Globus pallidus (tissue), 1 donor: ENCODE measurements around the gene ADORA2A.

ENCODE experiments used
- DNase-seq: peaks from one replicate; pipeline ENCODE4 v3.0.0-alpha.2; 2015; ENCODE audit warnings: low spot score

ADORA2A gene

GRCh38 chr22:24453853-24454252 lies 26.5 kb downstream of the ADORA2A start:
- no peak for DNase-seq

DNA sequence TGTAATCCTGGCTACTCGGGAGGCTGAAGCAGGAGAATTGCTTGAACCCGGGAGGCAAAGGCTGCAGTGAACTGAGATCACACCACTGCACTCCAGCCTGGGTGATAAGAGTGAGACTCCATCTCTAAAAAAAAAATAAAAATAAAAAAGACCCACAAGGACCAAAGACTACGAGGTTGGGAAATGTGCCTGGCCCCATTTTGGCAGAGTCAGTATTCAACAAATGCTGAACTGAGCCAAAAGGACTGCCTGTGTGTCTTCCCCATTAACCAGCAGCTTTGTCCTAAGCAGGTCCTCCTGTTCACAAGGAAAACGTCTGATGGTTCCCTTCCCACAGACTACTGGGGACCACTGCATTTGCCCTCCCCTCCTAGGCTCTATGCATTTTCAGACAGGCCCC lies 27.6 kb downstream of the ADORA2A start:
- no peak for DNase-seq

DNA sequence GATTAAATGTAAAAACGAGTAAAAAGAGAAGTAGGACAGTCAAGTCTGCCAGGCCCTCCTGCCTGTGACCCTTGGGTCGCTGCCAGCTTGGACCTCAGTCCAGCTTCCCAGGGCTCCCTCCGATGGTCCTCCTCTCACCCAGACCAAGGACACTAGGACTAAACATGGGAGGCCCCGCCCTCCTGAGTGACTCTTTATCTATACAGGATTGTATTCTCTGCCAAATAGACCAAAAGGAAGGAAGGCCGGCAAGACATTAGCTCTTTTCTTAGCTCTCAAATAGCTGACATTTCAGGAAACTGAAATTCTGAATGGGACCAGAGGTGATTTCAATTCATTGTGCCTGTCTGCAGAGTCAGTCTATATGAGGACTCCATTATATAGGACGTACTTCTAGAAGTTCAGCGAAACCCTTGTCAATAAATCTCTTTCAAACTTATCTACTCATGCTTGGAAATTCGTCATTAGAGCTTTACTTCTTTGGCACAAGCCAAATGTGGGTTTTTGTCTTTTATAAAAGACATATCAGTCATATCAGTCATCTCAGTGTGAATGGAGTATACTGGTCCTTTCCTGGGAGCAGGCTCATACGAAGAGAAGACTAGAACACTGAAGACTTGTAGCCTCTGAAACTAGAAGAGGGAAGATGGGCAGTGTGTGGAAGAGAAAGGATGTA lies 28.5 kb downstream of the ADORA2A start:
- no peak for DNase-seq

GRCh38 chr22:24457894-24458420 lies 30.6 kb downstream of the ADORA2A start:
- no peak for DNase-seq

- DNase-seq, result no peak
Measured at GRCh38 chr22:24459911-24460310, 32.5 kb downstream of the ADORA2A start.

- DNase-seq, result no peak
Measured at GRCh38 chr22:24460418-24461089, 33.2 kb downstream of the ADORA2A start.

DNA sequence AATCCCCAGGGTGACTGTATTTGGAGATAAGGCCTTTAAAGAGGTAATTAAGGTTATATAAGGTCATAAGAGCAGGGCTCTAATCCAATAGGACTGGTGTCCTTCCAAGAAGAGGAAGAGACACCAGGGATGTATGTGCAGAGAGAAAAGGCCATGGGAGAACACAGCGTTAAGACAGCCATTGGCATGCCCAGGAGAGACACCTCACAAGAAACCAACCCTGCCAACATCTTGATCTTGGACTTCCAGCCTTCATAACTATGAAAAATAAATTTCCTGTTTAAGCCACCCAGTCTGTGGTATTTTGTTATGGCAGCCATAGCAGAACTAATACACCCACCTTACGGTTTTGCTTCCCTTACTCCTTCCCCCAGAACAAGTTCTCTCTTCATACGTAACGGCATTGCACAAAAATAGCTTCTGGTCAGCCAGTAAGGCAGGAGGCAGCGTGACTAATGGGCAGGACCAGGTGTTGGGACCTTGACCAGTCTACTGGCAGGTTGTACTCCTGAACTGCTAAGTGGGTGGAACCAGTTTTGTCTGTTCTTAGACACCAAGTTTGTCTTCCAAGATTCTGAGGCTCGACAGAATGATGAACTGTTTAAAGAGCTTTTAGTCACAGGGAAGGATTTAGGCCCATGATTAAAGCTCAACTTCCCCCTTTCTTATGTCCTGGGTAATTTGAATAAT lies 35.8 kb downstream of the ADORA2A start:
- DNase-seq, result no peak

- no peak for DNase-seq
Measured at GRCh38 chr22:24465566-24465965, 38.2 kb downstream of the ADORA2A start.

- no peak for DNase-seq
Measured at GRCh38 chr22:24465975-24466374, 38.6 kb downstream of the ADORA2A start.

- peak; percentile 33 for DNase-seq
Measured at GRCh38 chr22:24466716-24467328, 39.4 kb downstream of the ADORA2A start.

- DNase-seq, result no peak
Measured at GRCh38 chr22:24467340-24467739, 39.9 kb downstream of the ADORA2A start.

DNA sequence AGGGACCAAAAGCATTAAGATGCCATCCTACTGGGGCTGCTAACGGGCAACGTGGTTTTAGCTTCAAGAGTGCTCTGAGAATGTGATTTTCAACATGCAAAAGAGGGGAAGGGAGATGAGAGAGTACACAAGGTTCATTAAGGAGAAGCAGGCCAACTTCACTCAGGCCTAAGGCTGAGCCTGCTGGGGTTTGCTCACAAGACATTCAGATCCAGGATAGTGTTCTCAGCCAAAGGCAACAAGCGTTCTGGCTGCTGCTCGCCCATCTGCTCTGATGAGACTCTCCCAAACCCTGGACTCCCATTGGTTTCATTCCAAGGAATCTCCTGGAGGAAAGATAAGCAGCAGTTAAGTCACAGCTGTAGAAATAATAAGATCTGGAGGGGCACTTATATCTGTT lies 44.2 kb downstream of the ADORA2A start:
- no peak for DNase-seq

- DNase-seq, result no peak
Measured at GRCh38 chr22:24473284-24473683, 45.9 kb downstream of the ADORA2A start.

GRCh38 chr22:24474221-24474620 lies 46.8 kb downstream of the ADORA2A start:
- no peak for DNase-seq

GRCh38 chr22:24474649-24475255 lies 47.4 kb downstream of the ADORA2A start:
- no peak for DNase-seq

DNA sequence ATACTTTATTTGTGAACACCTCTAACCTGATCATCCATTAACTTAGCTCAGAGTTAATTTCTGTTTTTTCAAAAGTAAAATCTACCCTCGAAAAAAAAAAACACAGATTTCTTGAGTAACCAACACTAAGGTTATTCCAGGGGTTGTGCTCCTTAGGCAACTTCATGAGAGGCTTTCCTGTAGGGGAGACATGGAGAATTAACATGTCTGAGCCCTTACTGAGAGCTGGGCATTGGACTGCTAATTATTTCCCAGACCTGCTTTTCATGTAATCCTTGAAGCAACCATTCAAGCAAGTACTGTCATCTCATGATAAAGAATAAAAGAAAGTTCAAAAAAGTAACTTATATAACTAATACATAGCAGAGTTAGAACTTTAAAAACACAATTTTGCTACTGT lies 54.2 kb downstream of the ADORA2A start:
- no peak for DNase-seq

GRCh38 chr22:24482575-24482974 lies 55.2 kb downstream of the ADORA2A start:
- no peak for DNase-seq

- DNase-seq, result no peak
Measured at GRCh38 chr22:24482998-24483397, 55.6 kb downstream of the ADORA2A start.

- no peak for DNase-seq
Measured at GRCh38 chr22:24483976-24484545, 56.7 kb downstream of the ADORA2A start.

- no peak for DNase-seq
Measured at GRCh38 chr22:24485170-24485569, 57.8 kb downstream of the ADORA2A start.

- DNase-seq, result no peak
Measured at GRCh38 chr22:24485608-24486007, 58.2 kb downstream of the ADORA2A start.

GRCh38 chr22:24486501-24486921 lies 59.1 kb downstream of the ADORA2A start:
- DNase-seq, result no peak
